AG10803 (cell line): ENCODE measurements around the gene ZSWIM4.
"Not testable (repeated sequence)": the region's sequence is repeated elsewhere in the genome, so short reads cannot be mapped to it uniquely, and the experiment has no call there.

ENCODE experiments used
- DNase-seq: peaks from one replicate; pipeline ENCODE4 v3.0.0; 2010; ENCODE audit warnings: low read depth
- H3K4me3 ChIP-seq: 2 replicates; pipeline ENCODE4 v1.5.1; 2011; ENCODE audit warnings: mild to moderate bottlenecking, low read length, control low read depth
- CTCF ChIP-seq: conservative IDR thresholded peaks from 2 replicates; pipeline ENCODE4 v1.5.1; 2011; ENCODE audit warnings: mild to moderate bottlenecking, low read length, control low read depth, inconsistent platforms

The ZSWIM4 gene

GRCh38 chr19:13848798-13849676 lies 53.8 kb downstream of the ZSWIM4 start:
- no peak for DNase-seq
- no peak for TF ChIP-seq CTCF
- no peak overlapping the region for H3K4me3 ChIP-seq

GRCh38 chr19:13849991-13850909 lies 55.0 kb downstream of the ZSWIM4 start:
- peak overlapping the region; percentile 59 for H3K4me3 ChIP-seq
- no peak for TF ChIP-seq CTCF
- DNase-seq = peak; percentile 74

GRCh38 chr19:13850910-13851733 lies 55.9 kb downstream of the ZSWIM4 start:
- TF ChIP-seq CTCF = no peak
- peak; percentile 95 for DNase-seq

GRCh38 chr19:13851734-13852114 lies 56.5 kb downstream of the ZSWIM4 start:
- H3K4me3 ChIP-seq = peak overlapping the region; percentile 34
- DNase-seq = not testable (repeated sequence)

More at GRCh38 chr19:13850910-13851733, 55.9 kb downstream of the ZSWIM4 start:
- H3K4me3 ChIP-seq = peak overlapping the region; percentile 59

GRCh38 chr19:13852171-13852707 lies 57.0 kb downstream of the ZSWIM4 start:
- H3K4me3 ChIP-seq, DNase-seq: not testable (repeated sequence)

GRCh38 chr19:13856497-13856896 lies 61.3 kb downstream of the ZSWIM4 start:
- H3K4me3 ChIP-seq = no peak overlapping the region
- no peak for TF ChIP-seq CTCF
- no peak for DNase-seq

GRCh38 chr19:13859361-13859880 lies 64.2 kb downstream of the ZSWIM4 start:
- DNase-seq = peak; percentile 52
- no peak overlapping the region for H3K4me3 ChIP-seq
- TF ChIP-seq CTCF = peak; percentile 14; the same call in 1 of the 2 replicates
